H1 (cell line): ENCODE measurements around the gene SARS2. TPM values are rescaled to one million over a fixed set of nuclear protein-coding genes. Genes with fewer than 3 reads are reported as not detected.
A peak's percentile ranks its signal among the peaks of the same experiment; 100 is the strongest.

Source experiments
- CTCF ChIA-PET: fragments of 300-600 bp; sonication (Branson Sonifier 250); formaldehyde crosslinking; loops from one replicate; lab custom pipeline; 2021; ENCODE audit not compliant: partially characterized antibody; lab: Charles Lee
- POLR2A ChIA-PET: fragments of 300-600 bp; sonication (Branson Sonifier 250); formaldehyde crosslinking; loops from one replicate; lab custom pipeline; 2021; ENCODE audit warnings: inconsistent platforms; ENCODE audit not compliant: partially characterized antibody; lab: Charles Lee
- DNase-seq, 2 experiments: peaks; one replicate each; pipeline versions ENCODE4 v3.0.0 to v3.0.0-alpha.2; 2010 to 2022; ENCODE audit warnings: low spot score in 2 of 2, low read depth in 1 of 2, mixed read lengths in 1 of 2
- FAIRE-seq: peaks from 2 replicates; lab custom pipeline; 2011; peaks lifted over from hg19 to GRCh38; lab: Jason Lieb, UNC
- H2AFZ ChIP-seq: 2 replicates; pipeline ENCODE4 v1.8.1; 2012; ENCODE audit warnings: low read length, inconsistent platforms
- H2AK5ac ChIP-seq: 2 replicates; pipeline ENCODE4 v1.6.1; 2013; ENCODE audit warnings: low read depth, low read length
- H2BK120ac ChIP-seq: replicated peaks from 2 replicates; pipeline ENCODE3; 2013; ENCODE audit warnings: low read depth, low read length, inconsistent platforms
- H2BK12ac ChIP-seq: 2 replicates; pipeline ENCODE4 v1.6.1; 2013; ENCODE audit warnings: low read depth, low read length
- H2BK15ac ChIP-seq: 2 replicates; pipeline ENCODE4 v1.6.1; 2013; ENCODE audit warnings: low read length
- H2BK20ac ChIP-seq: 2 replicates; pipeline ENCODE4 v1.6.1; 2013; ENCODE audit warnings: low read length
- H2BK5ac ChIP-seq: 2 replicates; pipeline ENCODE4 v1.6.1; 2013; ENCODE audit warnings: low read depth, low read length
- H3K14ac ChIP-seq: 2 replicates; pipeline ENCODE4 v1.6.1; 2013; ENCODE audit warnings: inconsistent platforms; ENCODE audit not compliant: insufficient read length
- H3K18ac ChIP-seq: 2 replicates; pipeline ENCODE4 v1.6.1; 2013; ENCODE audit warnings: low read length; ENCODE audit errors: extremely low read depth
- H3K23ac ChIP-seq: 2 replicates; pipeline ENCODE4 v1.6.1; 2013; ENCODE audit warnings: inconsistent platforms; ENCODE audit not compliant: insufficient read length
- H3K23me2 ChIP-seq: 2 replicates; pipeline ENCODE4 v1.6.1; 2013; ENCODE audit warnings: low read depth, low read length
- H3K27ac ChIP-seq: 2 replicates; pipeline ENCODE4 v1.6.1; 2011; ENCODE audit warnings: low read depth, low read length, inconsistent platforms
- H3K27me3 ChIP-seq, 4 experiments: replicated peaks in 1 of 4; 1 replicate in 1 of 4; 2 replicates in 3 of 4; pipeline versions ENCODE4 v1.6.1 to v1.8.1; 2011 to 2013; ENCODE audit warnings: low read length in 3 of 4, mild to moderate bottlenecking in 3 of 4, inconsistent platforms in 2 of 4, mixed read lengths in 2 of 4, moderate library complexity in 1 of 4; ENCODE audit not compliant: control insufficient read depth in 3 of 4, insufficient read depth in 3 of 4; ENCODE audit errors: extremely low read depth in 1 of 4
- H3K36me3 ChIP-seq, 4 experiments: 2 replicates each; pipeline versions ENCODE4 v1.6.1 to v1.8.1; 2011 to 2013; ENCODE audit warnings: mild to moderate bottlenecking in 4 of 4, low read length in 3 of 4, moderate library complexity in 2 of 4, control low read depth in 1 of 4, inconsistent platforms in 1 of 4; ENCODE audit not compliant: insufficient read depth in 4 of 4, control insufficient read depth in 2 of 4
- H3K4ac ChIP-seq: replicated peaks from 2 replicates; pipeline ENCODE3; 2013; ENCODE audit warnings: low read length, low read depth, mixed read lengths, inconsistent platforms; ENCODE audit not compliant: insufficient read length
- H3K4me1 ChIP-seq, 4 experiments: replicated peaks in 1 of 4; 1 replicate in 1 of 4; 2 replicates in 3 of 4; pipeline versions ENCODE4 v1.6.1 to v1.8.1; 2011 to 2013; ENCODE audit warnings: low read length in 3 of 4, inconsistent platforms in 2 of 4, mixed read lengths in 1 of 4; ENCODE audit not compliant: insufficient read depth in 4 of 4, control insufficient read depth in 3 of 4
- H3K4me2 ChIP-seq, 2 experiments: 2 replicates each; pipeline versions ENCODE4 v1.6.1 to v1.8.1; 2011 to 2013; ENCODE audit warnings: low read depth in 2 of 2, low read length in 2 of 2, control low read depth in 1 of 2, inconsistent platforms in 1 of 2, mild to moderate bottlenecking in 1 of 2; ENCODE audit not compliant: insufficient read depth in 1 of 2
- H3K4me3 ChIP-seq, 4 experiments: fragments of 200-600, 300-600 bp in 1 of 4; sonication (generic), shearing (Covaris generic), sonication (Bioruptor Twin) in 1 of 4; 2 replicates each; pipeline versions ENCODE4 v1.5.1 to v1.8.1; 2011 to 2016; ENCODE audit warnings: low read length in 4 of 4, low read depth in 3 of 4, control low read depth in 2 of 4, inconsistent platforms in 2 of 4, mild to moderate bottlenecking in 2 of 4, mixed read lengths in 1 of 4, moderate library complexity in 1 of 4; ENCODE audit not compliant: insufficient read depth in 2 of 4; ENCODE audit errors: extremely low read depth in 1 of 4
- H3K56ac ChIP-seq: replicated peaks from 2 replicates; pipeline ENCODE3; 2013; ENCODE audit warnings: low read depth, mild to moderate bottlenecking, mixed read lengths, low read length, inconsistent platforms; ENCODE audit not compliant: insufficient read length
- H3K79me1 ChIP-seq: 2 replicates; pipeline ENCODE4 v1.6.1; 2013; ENCODE audit warnings: low read depth, low read length, control low read depth
- H3K79me2 ChIP-seq, 2 experiments: 2 replicates each; pipeline versions ENCODE4 v1.6.1 to v1.8.1; 2012 to 2013; ENCODE audit warnings: low read length in 2 of 2, mild to moderate bottlenecking in 2 of 2, inconsistent platforms in 1 of 2; ENCODE audit not compliant: insufficient read depth in 2 of 2, control insufficient read depth in 1 of 2
- H3K9ac ChIP-seq, 4 experiments: replicated peaks in 1 of 4; 1 replicate in 1 of 4; 2 replicates in 3 of 4; pipeline versions ENCODE4 v1.6.1 to v1.8.1; 2011 to 2013; ENCODE audit warnings: low read depth in 3 of 4, low read length in 3 of 4, control low read depth in 2 of 4, mild to moderate bottlenecking in 2 of 4, moderate library complexity in 2 of 4, inconsistent platforms in 1 of 4; ENCODE audit errors: extremely low read depth in 1 of 4
- H3K9me3 ChIP-seq, 2 experiments: 2 replicates each; pipeline versions ENCODE4 v1.6.1 to v1.8.1; 2012 to 2013; ENCODE audit warnings: mild to moderate bottlenecking in 2 of 2, moderate library complexity in 2 of 2, control low read depth in 1 of 2, inconsistent platforms in 1 of 2, low read depth in 1 of 2, low read length in 1 of 2, mixed read lengths in 1 of 2; ENCODE audit not compliant: insufficient read depth in 2 of 2
- H4K20me1 ChIP-seq, 2 experiments: replicated peaks in 1 of 2; 2 replicates each; pipeline versions ENCODE3 to v1.8.1; 2011 to 2013; ENCODE audit warnings: inconsistent platforms in 2 of 2, low read length in 2 of 2, mild to moderate bottlenecking in 1 of 2; ENCODE audit not compliant: insufficient read depth in 2 of 2, control insufficient read depth in 1 of 2
- H4K5ac ChIP-seq: 2 replicates; pipeline ENCODE4 v1.6.1; 2013; ENCODE audit warnings: low read length, low read depth, mixed read lengths, inconsistent platforms; ENCODE audit not compliant: insufficient read length
- H4K8ac ChIP-seq: 2 replicates; pipeline ENCODE4 v1.8.0; 2013; ENCODE audit warnings: mild to moderate bottlenecking, moderate library complexity, low read length, inconsistent platforms; ENCODE audit not compliant: insufficient read depth; ENCODE audit errors: extremely low read depth
- H4K91ac ChIP-seq: replicated peaks from 2 replicates; pipeline ENCODE3; 2013; ENCODE audit warnings: low read length, mixed read lengths, inconsistent platforms; ENCODE audit not compliant: insufficient read length
- ASH2L ChIP-seq: fragments of 200-600, 300-600 bp; sonication (generic); IDR thresholded peaks from one replicate; pipeline ENCODE4 v1.7.1; 2017; ENCODE audit warnings: low read length
- FOSL1 ChIP-seq: IDR thresholded peaks from 2 replicates; pipeline ENCODE4 v1.6.1; 2011; ENCODE audit warnings: mild to moderate bottlenecking, low read depth, low read length, moderate library complexity; ENCODE audit not compliant: insufficient read depth
- HDAC2 ChIP-seq, 2 experiments: fragments of 300-600 bp in 1 of 2; sonication (generic) in 1 of 2; IDR thresholded peaks; 2 replicates each; pipeline ENCODE4 v1.6.1; 2011 to 2012; ENCODE audit warnings: low read depth in 2 of 2, low read length in 2 of 2, mild to moderate bottlenecking in 2 of 2, moderate library complexity in 2 of 2, borderline replicate concordance in 1 of 2, inconsistent platforms in 1 of 2
- NRF1 ChIP-seq: IDR thresholded peaks from 2 replicates; pipeline ENCODE4 v1.6.1; 2011; ENCODE audit warnings: mild to moderate bottlenecking, low read depth, low read length, improper control_type of control experiment
- POLR2AphosphoS5 ChIP-seq: IDR thresholded peaks from 2 replicates; pipeline ENCODE4 v1.6.1; 2011; ENCODE audit warnings: low read depth, low read length
- RBBP5 ChIP-seq: IDR thresholded peaks from 2 replicates; pipeline ENCODE4 v1.7.1; 2012; ENCODE audit warnings: low read depth, mild to moderate bottlenecking, inconsistent platforms, low read length, moderate library complexity, borderline replicate concordance
- TAF1 ChIP-seq: IDR thresholded peaks from 2 replicates; pipeline ENCODE4 v1.6.1; 2011; ENCODE audit warnings: mild to moderate bottlenecking, low read depth, low read length
- TCF12 ChIP-seq: IDR thresholded peaks from 2 replicates; pipeline ENCODE4 v1.6.1; 2011; ENCODE audit warnings: low read depth, mild to moderate bottlenecking, low read length
- WGBS, 2 experiments: shearing (Covaris generic) in 1 of 2; methylation state at CpG; one replicate each; pipeline versions ENCODE4 v1.1.6 to v1.1.7; 2013 to 2015; ENCODE audit warnings: low lambda C conversion rate in 2 of 2, mixed read lengths in 2 of 2, inconsistent platforms in 1 of 2, low coverage in 1 of 2, missing lambda C conversion rate in 1 of 2; ENCODE audit not compliant: insufficient replicate concordance in 2 of 2, insufficient coverage in 1 of 2, insufficient read length in 1 of 2; ENCODE audit errors: extremely low coverage in 1 of 2, missing lambda C conversion rate in 1 of 2; 5-methylcytosine and 5-hydroxymethylcytosine counted together
- polyA plus RNA-seq, 7 experiments: library from polyadenylated mRNA; depleted of rRNA in 3 of 7; stranded (reverse) in 5 of 7; unstranded in 2 of 7; fragments of >200 nt in 5 of 7; fragments of 200-250 nt in 2 of 7; gene quantifications; 1 replicate in 5 of 7; 2 replicates in 1 of 7; 4 replicates in 1 of 7; pipeline versions ENCODE4 v1.2.1 to v1.2.3, GENCODE V29; 2011 to 2013; ENCODE audit warnings: missing spikeins in 2 of 7, mixed read lengths in 2 of 7
- total RNA-seq: library from RNA; stranded (reverse); fragmentation: NEBNext Ultra II Directional; extraction: Animal tissue kit (Norgen Biotek cat#: 25700); gene quantifications from 2 replicates; pipeline ENCODE4 v1.2.1, GENCODE V29; 2021

Gene SARS2
- total and polyA plus RNA-seq, 2 of the 8 experiments (the other 6 are each of a cell fraction or from before 2014, with no cell fraction given): 68.0 to 102 TPM

DNA sequence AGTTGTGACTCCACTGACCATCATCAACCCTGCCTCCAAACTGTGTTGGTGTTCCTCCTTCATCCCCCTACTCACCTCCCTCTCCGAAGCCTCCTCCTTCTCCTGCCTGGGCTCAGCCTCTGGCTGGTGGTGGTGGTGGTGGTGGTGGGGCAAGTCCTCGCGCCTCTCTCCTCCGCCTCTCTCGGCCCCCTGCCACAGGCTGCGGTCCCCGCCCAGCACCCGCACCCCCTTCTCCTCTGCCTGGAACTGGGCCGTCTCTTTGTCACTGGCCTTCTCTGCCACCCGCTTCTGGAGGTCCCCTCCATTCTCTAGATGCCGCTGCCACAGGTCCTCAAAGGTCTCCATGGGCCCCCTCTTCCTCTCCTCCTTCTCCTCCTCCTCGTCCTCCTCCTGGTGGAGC is 20.1 kb downstream of the SARS2 start:
- ChIA-PET POLR2A (interaction anchor here (1.1 to 1.9 kb wide), 2 partner anchors 10 to 19 kb away, joined by 3 to 8 read pairs; partner anchors contain the start of genes NFKBIB and SIRT2), CTCF (no interaction called here)
- Histone ChIP-seq H2BK12ac (0 out of 2 replicates have a peak overlapping the region, but pooled peaks have one; percentile 39), H2AK5ac (no peak overlapping the region), H3K14ac (no peak overlapping the region), H3K27me3 (no peaks in the 10 kb centered on the region; a peak in 1 of 7 replicates), H3K79me2 (no peaks in the 10 kb centered on the region), H2BK15ac (no peak overlapping the region), H3K79me1 (no peaks in the 10 kb centered on the region), H3K4ac (no peak overlapping the region), H3K9ac (no peak overlapping the region), H3K9me3 (no peaks in the 10 kb centered on the region; a peak in 1 of 4 replicates), H4K91ac (no peak overlapping the region), H2AFZ (no peak overlapping the region), H4K8ac (no peak overlapping the region), H2BK120ac (no peak overlapping the region), H3K4me1 (peaks cover 0 to 8% (median 1%) of the 10 kb centered on the region in 4 experiments; a peak in 3 of 7 replicates), H3K4me3 (no peak overlapping the region), H3K23me2 (no peaks in the 10 kb centered on the region; the same call in 1 of the 2 replicates), H3K27ac (no peak overlapping the region), H3K18ac (no peak overlapping the region), H3K23ac (no peak overlapping the region), H2BK20ac (no peak overlapping the region), H3K36me3 (peaks cover 0 to 11% (median 2%) of the 10 kb centered on the region in 4 experiments; a peak in 4 of 8 replicates), H4K20me1 (peaks cover 0 to 3% of the 10 kb centered on the region in 2 experiments), H3K4me2 (no peak overlapping the region), H4K5ac (no peak overlapping the region), H3K56ac (no peak overlapping the region), H2BK5ac (no peak overlapping the region)
- no peak for FAIRE-seq
- DNase-seq: no peak
- WGBS, 2 experiments: 94% methylated on average over 12 of the region's 12 CpGs; no CpG with 5 or more reads in 1 of the 2 experiments
- TF ChIP-seq FOSL1: no peak
- no peak for TF ChIP-seq TAF1
- no peak for TF ChIP-seq NRF1
- TF ChIP-seq HDAC2 (IDR thresholded peaks at IDR 0.05; ENCODE audit: borderline replicate concordance in 1 of 2, low read depth in 2 of 2, low read length in 2 of 2): no peak
- TF ChIP-seq ASH2L: no peak
- peak; percentile 31; the same call in 1 of the 2 replicates for TF ChIP-seq POLR2AphosphoS5
- no peak for TF ChIP-seq TCF12
- no peak for TF ChIP-seq RBBP5
